GM19351 (cell line): ENCODE results near the gene HTRA1.

ENCODE experiments used
- ATAC-seq: cut with Tn5 transposase; IDR thresholded peaks from one replicate; pipeline ENCODE4 v1.9.1; 2021; ENCODE audit warnings: mild to moderate bottlenecking, moderate library complexity; ENCODE audit not compliant: unreplicated experiment

The HTRA1 gene

DNA sequence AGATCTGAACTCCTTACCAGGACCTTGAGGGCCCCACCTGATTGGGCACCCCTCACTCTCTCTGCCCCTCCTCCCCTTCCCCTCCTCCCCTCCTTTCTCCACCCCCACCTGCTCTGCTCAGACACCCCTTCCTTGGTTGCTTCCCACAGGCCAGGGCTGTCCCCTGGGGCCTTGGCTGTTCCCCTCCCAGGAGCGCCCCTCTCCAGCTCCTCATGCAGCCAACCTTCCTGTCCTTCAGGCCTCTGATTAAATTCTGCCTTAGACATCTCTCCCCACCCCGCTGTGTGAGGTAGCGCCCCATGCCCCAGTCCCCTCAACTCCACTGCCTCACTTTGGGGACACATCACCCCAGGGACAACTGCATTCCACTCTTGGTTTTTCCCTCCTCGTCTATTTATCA, 32.4 kb downstream of the HTRA1 start:
- ATAC-seq = no peak

- ATAC-seq = no peak
Observed at GRCh38 chr10:122494173-122494820, 32.9 kb downstream of the HTRA1 start.

- ATAC-seq = no peak
Observed at GRCh38 chr10:122494833-122495232, 33.5 kb downstream of the HTRA1 start.

GRCh38 chr10:122495406-122496340, 34.3 kb downstream of the HTRA1 start:
- ATAC-seq = no peak

DNA sequence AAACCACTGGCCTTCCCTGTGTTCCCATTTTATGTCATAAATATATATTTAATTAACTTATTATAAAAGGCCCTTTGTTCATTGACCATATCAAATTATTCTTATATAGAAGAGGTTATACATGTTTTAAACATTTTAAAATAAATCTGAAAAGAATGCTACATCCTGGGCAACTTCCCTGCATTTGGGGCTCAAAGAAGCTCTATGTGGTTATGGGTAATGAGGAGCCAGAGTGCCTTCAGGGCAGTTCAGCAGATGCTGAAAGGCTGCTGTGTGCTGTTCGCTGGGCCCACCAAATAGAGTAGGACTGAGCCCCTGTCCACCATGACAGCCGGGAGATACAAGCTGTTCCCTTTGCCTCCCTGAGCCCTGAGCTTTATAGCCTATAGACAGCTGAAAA, 35.9 kb downstream of the HTRA1 start:
- ATAC-seq = no peak

GRCh38 chr10:122498521-122498920, 37.2 kb downstream of the HTRA1 start:
- no peak for ATAC-seq

DNA sequence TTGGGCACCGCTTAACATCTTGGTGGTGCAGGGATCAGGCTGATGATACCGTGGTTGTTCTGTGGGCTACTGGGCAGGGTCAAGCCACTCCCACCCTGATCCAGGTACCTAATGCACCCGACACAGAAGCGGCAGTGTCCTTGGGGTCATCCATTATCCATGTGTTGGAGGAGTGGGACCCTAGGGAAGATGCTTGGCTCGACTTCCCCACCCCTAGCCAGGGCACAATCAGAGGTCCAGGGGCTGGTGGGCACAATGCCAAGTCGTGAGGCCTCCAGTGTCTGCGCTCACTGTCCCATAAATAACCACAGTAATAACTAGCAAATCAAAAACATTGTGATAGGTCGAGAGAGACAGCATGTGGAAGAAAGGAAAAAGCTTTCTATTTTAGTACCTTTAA, 37.7 kb downstream of the HTRA1 start:
- ATAC-seq = no peak

DNA sequence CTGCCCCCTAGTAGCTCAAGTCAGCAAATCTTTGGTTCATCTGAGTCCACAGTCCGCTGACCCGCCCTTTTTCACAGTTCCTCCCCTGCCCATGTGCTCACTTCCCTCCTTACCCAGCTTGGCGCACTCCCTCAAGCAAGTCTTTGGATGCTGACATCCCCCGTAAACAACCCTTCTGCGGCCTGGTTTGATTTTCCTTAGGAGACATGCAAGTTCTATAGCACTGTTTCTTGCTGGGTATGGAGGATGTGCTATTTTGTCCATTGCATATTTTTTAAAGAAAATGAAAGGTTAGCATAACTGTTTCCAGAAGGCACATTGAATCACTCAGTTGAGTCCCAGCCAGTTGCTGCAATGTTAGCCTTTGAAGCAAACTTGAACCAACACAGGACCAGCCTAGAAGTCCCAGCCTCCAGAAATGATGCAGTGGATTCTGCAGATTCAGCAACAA, 38.2 kb downstream of the HTRA1 start:
- no peak for ATAC-seq

DNA sequence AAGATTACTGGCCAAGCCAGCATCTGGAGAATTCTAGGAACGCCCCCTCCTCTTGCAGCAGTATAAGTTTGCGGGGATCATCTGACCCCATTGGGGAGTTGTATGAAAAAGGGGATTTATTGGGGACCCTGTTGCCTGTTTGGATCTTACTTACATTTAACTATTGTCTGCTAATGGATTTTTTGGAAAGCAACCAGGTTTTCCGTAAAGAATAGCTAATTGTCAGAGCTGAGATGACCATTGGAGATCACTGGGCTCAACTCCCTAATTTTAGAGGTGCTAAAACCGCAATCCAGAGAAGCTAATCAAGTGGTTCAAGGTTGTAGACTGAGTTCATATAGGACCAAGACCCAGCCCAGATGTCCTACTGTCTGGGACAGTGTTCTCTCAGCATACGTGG, 38.8 kb downstream of the HTRA1 start:
- ATAC-seq = no peak

DNA sequence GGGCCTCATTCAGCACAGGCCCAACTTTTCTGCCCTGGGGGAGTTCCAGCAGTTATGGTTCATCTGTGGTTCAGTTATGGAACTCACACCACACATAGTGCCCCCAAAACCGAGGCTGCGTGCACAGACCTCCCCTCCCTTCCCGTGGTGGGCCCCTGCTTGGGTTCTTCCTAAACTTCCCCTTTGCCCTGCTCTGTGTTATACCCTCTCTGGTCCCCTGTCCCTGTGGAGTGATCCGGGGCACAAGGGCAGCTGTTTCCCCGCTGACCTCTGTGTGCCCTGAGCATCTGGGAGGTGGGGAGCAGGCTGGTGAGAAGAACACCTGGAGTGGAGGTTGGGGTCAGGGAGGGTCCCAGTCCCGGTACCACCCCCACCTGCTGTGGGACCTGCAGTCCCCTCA, 39.4 kb downstream of the HTRA1 start:
- no peak for ATAC-seq

- ATAC-seq = no peak
Observed at GRCh38 chr10:122503012-122503411, 41.7 kb downstream of the HTRA1 start.

DNA sequence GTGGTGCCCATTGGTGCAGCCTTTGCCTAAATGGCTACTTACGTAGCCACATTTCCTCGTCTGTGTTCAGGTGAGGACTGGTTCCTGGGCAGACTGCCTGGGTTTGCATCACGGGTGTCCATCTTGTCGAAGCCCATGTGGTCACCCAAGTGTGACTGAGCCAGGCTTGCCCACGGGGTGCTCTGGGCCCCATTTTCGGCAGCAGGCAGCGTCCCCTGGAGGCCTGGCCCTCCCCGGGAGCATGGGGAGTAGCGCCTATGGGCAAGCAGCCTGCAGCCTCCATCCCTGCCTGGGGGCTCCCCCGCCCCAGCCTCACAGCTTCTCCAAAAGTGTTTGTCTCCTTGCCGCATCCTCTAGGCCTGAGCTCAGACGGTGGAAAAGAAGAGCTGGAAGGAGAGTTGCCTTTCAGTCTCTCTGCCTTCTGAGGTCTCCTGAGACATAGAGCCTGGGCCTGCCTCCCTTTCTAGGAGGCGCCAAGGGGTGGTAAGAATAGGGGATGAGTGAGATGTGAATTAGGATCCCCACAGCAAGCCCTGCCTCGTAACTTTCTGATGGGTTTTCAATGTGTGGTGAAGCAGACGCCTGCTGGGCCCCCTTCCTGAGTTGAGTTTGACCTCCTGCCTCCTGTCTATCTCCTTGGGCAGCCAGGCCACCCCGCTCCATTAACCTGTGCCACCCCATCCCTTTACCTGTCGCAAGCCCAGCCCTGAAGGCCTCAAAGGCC, 42.7 kb downstream of the HTRA1 start:
- no peak for ATAC-seq

DNA sequence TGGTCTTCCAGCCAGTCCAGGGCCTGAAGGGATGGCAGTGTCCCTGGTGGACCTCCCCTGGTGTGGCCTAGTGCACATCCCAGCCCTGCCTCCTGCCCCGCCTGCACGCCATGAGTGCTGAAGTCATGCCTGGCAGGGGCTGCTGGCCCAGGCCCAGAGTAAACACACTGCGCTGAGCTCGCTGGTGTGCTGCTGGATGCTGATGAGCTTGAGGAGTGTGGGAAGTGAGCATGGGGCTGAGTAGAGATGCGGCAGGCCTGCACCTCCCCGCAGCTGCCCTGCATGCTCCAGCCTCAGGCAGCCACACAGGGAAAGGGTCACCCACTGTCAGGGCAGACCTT, 43.2 kb downstream of the HTRA1 start:
- no peak for ATAC-seq

DNA sequence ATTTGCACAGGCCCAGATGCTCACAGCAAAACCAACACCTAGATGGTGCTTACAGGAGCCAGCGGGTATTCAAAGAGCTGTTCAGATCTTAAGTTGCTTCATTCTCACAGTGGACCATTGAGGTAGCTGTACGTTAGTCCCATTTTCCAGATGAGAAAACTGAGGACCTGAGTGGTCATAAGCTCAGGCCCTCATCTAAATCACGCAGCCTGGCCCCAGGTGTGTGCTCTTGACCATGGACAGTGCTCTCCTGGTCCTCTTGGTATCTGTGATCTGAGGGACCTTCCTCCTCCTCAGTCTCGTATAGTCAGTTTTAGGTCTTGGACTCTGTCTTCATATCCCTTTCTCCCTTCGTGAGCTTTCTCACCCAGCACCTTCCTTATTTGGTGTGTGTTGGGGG, 43.7 kb downstream of the HTRA1 start:
- ATAC-seq = no peak

- ATAC-seq = no peak
Observed at GRCh38 chr10:122505885-122506645, 44.7 kb downstream of the HTRA1 start.

- no peak for ATAC-seq
Observed at GRCh38 chr10:122507616-122508015, 46.3 kb downstream of the HTRA1 start.

- no peak for ATAC-seq
Observed at GRCh38 chr10:122508021-122508420, 46.7 kb downstream of the HTRA1 start.

- ATAC-seq = no peak
Observed at GRCh38 chr10:122509323-122509722, 48.0 kb downstream of the HTRA1 start.

DNA sequence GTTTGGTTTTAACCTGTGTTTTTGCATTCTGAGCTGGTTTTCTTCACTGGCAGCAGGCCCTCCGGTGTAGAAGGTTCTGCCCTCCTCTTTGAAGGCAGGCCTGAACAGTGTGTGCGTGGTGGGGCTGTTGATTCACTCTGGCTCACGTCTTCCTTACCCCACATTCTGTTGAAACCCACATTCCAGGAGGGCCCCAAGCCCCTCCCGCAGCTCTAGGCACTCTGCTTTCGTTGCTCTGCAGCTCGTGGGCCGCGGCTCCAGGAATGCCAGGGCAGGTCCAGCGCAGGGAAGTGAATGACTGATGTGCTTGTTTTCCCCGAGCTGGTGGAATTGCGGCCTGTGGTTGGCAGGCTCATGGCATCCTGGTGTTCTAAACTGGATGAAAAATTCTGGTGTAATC, 49.0 kb downstream of the HTRA1 start:
- ATAC-seq = no peak

- ATAC-seq = no peak
Observed at GRCh38 chr10:122510736-122511135, 49.4 kb downstream of the HTRA1 start.

DNA sequence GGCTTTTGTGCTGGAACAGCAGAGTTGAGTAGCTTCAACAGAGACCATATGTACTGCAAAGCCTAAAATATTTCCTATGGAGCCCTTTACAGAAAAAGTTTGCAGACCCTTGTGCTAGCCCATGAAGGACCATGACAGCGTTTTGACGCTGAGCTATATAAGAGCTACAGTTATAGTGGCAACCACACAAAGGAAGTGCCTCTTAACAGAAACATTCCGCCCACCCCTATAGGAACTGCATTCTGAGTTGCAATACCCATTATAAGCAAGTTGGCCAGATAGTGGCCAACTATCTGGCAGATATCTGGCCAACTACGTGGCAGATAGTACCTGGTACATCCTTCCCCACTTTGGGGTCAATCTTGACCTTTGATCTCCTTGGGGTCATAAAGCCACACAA, 51.7 kb downstream of the HTRA1 start:
- ATAC-seq = no peak
